DOHH2 (cell line): ENCODE measurements around the gene CNST.

Source experiments
- EZH2phosphoT487 ChIP-seq: fragments of 200-600 bp; sonication (generic); IDR thresholded peaks from 2 replicates; pipeline ENCODE4 v1.6.1; 2017; ENCODE audit warnings: borderline replicate concordance, mild to moderate bottlenecking, antibody characterized with exemption, low read length, moderate library complexity, mixed read lengths
- TF ChIP-seq, protein P1 (sequence below): fragments of 200-600 bp; sonication (generic); IDR thresholded peaks from one replicate; pipeline ENCODE4 v1.5.1; 2014; ENCODE audit warnings: antibody characterized with exemption, mild to moderate bottlenecking, low read depth, low read length; ENCODE audit not compliant: poor library complexity, severe bottlenecking

- TF ChIP-seq, protein P1, sequence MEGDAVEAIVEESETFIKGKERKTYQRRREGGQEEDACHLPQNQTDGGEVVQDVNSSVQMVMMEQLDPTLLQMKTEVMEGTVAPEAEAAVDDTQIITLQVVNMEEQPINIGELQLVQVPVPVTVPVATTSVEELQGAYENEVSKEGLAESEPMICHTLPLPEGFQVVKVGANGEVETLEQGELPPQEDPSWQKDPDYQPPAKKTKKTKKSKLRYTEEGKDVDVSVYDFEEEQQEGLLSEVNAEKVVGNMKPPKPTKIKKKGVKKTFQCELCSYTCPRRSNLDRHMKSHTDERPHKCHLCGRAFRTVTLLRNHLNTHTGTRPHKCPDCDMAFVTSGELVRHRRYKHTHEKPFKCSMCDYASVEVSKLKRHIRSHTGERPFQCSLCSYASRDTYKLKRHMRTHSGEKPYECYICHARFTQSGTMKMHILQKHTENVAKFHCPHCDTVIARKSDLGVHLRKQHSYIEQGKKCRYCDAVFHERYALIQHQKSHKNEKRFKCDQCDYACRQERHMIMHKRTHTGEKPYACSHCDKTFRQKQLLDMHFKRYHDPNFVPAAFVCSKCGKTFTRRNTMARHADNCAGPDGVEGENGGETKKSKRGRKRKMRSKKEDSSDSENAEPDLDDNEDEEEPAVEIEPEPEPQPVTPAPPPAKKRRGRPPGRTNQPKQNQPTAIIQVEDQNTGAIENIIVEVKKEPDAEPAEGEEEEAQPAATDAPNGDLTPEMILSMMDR: no peak
- no peak for TF ChIP-seq EZH2phosphoT487
Measured at GRCh38 chr1:246549665-246550064, 16.6 kb upstream of the CNST start.
